NCI-H1105 treated with DMSO at 0.1 percent for 48 hours (cell line): ENCODE results near the gene NR2C1.
"Not testable (repeated sequence)": the region's sequence is repeated elsewhere in the genome, so short reads cannot be mapped to it uniquely, and the experiment has no call there.

Experiments used
- DNase-seq: peaks from one replicate; lab custom pipeline; 2025; lab: John Stamatoyannopoulos, UW

The NR2C1 gene

GRCh38 chr12:95002754-95003153 is 70.7 kb downstream of the NR2C1 start:
- DNase-seq = no peak

GRCh38 chr12:94998326-94998725 is 75.1 kb downstream of the NR2C1 start:
- DNase-seq = no peak

- no peak for DNase-seq
Observed at GRCh38 chr12:94997726-94998125, 75.7 kb downstream of the NR2C1 start.

GRCh38 chr12:94997061-94997460 is 76.4 kb downstream of the NR2C1 start:
- DNase-seq = no peak

- DNase-seq = no peak
Observed at GRCh38 chr12:94994312-94994711, 79.1 kb downstream of the NR2C1 start.

- not testable (repeated sequence) for DNase-seq
Observed at GRCh38 chr12:94993855-94994254, 79.6 kb downstream of the NR2C1 start.

- no peak for DNase-seq
Observed at GRCh38 chr12:94990222-94990621, 83.2 kb downstream of the NR2C1 start.

GRCh38 chr12:94988471-94988870 is 84.9 kb downstream of the NR2C1 start:
- no peak for DNase-seq

GRCh38 chr12:94987801-94988200 is 85.6 kb downstream of the NR2C1 start:
- no peak for DNase-seq

- DNase-seq = no peak
Observed at GRCh38 chr12:94987076-94987669, 86.2 kb downstream of the NR2C1 start.

- DNase-seq = not testable (repeated sequence)
Observed at GRCh38 chr12:94985099-94985498, 88.3 kb downstream of the NR2C1 start.

- no peak for DNase-seq
Observed at GRCh38 chr12:94983321-94983720, 90.1 kb downstream of the NR2C1 start.

GRCh38 chr12:94982456-94982855 is 91.0 kb downstream of the NR2C1 start:
- no peak for DNase-seq

GRCh38 chr12:94980577-94980976 is 92.8 kb downstream of the NR2C1 start:
- DNase-seq = no peak

GRCh38 chr12:94979941-94980340 is 93.5 kb downstream of the NR2C1 start:
- no peak for DNase-seq

GRCh38 chr12:94977766-94978468 is 95.5 kb downstream of the NR2C1 start:
- DNase-seq = no peak

- no peak for DNase-seq
Observed at GRCh38 chr12:94973221-94973620, 100.2 kb downstream of the NR2C1 start.

- DNase-seq = no peak
Observed at GRCh38 chr12:94972795-94973194, 100.6 kb downstream of the NR2C1 start.

GRCh38 chr12:94971923-94972322 is 101.5 kb downstream of the NR2C1 start:
- DNase-seq = no peak

- DNase-seq = no peak
Observed at GRCh38 chr12:94970560-94970959, 102.9 kb downstream of the NR2C1 start.
